HG02938 (cell line): ENCODE data around the gene ZNF624.

Experiments
- ATAC-seq: cut with Tn5 transposase; IDR thresholded peaks from one replicate; pipeline ENCODE4 v1.9.1; 2021; ENCODE audit warnings: mild to moderate bottlenecking, moderate library complexity; ENCODE audit not compliant: unreplicated experiment

Gene ZNF624

DNA sequence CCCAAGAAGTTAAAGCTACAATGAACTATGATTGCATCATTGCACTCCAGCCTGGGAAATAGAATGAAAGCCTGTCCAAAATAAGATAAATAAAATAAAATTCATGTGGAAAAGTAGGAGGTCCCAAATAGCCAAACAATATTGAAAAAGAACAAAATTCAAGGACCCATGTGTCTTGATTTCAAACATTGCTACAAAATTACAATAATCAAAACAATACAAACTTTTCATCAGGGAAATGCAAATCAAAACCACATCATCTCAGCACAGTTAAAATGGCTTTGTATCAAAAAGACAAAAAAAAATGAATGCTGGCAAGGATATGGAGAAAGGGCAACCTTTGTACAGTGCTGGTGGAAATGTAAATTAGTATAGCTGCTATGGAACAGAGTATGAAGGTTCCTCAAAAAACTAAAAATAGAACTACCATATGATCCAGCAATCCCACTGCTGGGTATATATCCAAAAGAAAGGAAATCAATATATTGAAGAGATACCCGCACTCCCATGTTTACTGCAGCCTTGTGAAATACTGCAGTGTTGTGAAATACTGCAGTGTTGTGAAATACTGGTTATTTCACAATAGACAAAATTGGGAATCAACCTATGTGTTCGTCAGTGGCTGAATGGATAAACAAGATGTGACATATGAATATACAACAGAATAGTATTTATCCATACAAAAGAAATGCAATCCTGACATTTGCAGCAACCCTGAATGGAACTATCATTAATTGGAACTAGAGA is 60.1 kb downstream of the ZNF624 start:
- ATAC-seq: no peak

GRCh38 chr17:16589097-16589969 is 64.3 kb downstream of the ZNF624 start:
- ATAC-seq: peak; percentile 68

- no peak for ATAC-seq
These were observed 67.9 kb downstream of the ZNF624 start for GRCh38 chr17:16585796-16586195.

DNA sequence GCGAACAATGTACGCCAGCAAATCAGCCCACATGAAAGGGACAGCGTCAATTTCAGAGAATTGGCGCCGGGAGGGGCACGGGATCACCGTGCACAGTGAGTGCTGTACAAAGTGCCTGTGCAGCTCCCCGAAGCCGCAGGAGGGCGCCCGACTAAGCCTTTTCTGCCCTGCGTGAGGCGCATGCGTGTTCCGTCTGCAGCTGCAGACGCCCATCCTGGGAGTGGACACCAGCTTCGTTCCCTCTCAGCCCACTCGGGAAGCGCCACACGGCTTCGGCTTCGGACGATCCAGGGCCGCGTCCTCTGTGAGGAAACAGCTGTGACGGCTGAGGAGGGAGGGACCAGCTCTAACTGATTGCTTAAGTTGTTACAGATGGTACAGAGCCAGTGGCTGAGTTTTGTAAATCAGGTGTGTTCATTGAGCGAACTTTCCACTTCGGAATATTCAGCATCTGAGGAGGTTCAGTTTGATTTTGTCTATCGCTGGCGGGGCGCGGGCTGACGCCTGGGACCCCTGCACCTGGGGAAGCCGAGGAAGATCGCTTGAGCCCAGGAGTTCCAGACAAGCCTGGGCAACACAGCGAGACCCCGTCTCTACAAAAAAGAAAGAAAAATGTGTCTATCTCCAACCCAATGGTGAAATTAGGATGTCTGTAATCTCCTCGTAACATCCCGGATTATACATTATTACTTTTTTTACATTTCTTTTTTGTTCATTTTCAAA is 69.2 kb downstream of the ZNF624 start:
- no peak for ATAC-seq

DNA sequence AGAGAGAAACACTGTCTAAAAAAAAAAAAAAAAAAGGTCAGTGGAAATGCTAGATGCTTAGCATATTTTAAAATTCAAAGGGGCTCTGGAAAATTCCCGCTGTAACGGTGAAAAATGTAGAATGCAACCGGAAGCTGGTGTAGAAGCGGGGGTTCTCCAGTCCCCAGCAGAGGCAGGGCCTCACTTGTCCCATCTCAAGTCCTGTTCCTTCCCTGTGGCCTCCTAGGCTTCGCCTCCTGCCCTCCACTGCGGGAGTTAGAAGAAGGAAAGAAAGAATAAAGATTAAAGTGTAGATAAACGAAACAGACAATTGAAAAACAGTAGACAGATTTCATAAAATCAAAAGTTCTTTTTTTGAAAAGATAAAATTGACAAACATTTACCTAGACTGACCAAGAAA is 69.9 kb downstream of the ZNF624 start:
- no peak for ATAC-seq

DNA sequence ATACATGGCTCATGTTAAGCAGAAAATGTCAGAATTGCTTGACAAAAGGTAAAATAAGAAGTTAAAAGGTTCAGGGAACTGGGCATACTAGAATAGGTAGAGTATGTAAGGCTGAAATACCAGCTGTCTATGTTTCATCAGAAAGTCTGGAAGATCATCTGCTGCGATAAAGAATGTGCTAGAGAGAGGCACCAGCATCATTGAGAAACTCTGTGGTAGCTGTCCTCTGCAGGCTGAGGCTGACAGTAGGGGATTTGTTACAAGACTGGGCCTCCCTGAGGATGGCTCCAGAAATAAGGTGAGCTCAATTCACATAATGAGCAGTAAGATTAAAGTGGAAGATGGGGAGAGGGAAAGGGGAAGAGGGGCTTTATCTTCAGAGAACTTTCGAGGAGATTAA is 80.2 kb downstream of the ZNF624 start:
- no peak for ATAC-seq
